ENCODE measurements around the gene INPP5A. TPM values are rescaled to one million over a fixed set of nuclear protein-coding genes. Genes with fewer than 3 reads are reported as not detected.

Gene INPP5A
- total RNA-seq, 1 experiment from 2014 or later, result 14.7 TPM

DNA sequence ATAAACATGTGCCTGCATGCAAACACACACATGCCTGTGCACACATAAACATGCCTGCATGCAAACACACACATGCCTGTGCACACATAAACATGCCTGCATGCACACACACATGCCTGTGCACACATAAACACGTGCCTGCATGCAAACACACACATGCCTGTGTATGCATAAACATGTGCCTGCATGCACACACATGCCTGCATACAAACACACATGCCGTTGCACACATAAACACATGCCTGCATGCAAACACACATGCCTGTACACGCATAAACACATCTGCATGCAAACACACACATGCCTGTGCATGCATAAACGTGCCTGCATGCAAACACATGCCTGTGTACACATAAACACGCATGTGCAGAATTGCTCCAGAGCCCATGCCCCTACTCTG is 226.0 kb downstream of the INPP5A start:
- Mint-ChIP-seq H3K27me3 (ENCODE audit: insufficient read depth, unreplicated experiment) (no peaks in the 10 kb centered on the region), H3K36me3 (ENCODE audit: insufficient read depth, unreplicated experiment) (peaks cover 4% of the 10 kb centered on the region), H3K27ac (ENCODE audit: low read depth, unreplicated experiment) (no peak overlapping the region), H3K4me3 (ENCODE audit: unreplicated experiment) (no peak overlapping the region), H3K4me1 (ENCODE audit: insufficient read depth, unreplicated experiment) (no peaks in the 10 kb centered on the region), H3K9me3 (ENCODE audit: unreplicated experiment) (no peaks in the 10 kb centered on the region)
- intact Hi-C loops (cut with micrococcal nuclease), result no loop called here
- CTCF ChIA-PET, result no interaction called here
- POLR2A ChIA-PET, result no interaction called here
- TF ChIP-seq, protein P1, sequence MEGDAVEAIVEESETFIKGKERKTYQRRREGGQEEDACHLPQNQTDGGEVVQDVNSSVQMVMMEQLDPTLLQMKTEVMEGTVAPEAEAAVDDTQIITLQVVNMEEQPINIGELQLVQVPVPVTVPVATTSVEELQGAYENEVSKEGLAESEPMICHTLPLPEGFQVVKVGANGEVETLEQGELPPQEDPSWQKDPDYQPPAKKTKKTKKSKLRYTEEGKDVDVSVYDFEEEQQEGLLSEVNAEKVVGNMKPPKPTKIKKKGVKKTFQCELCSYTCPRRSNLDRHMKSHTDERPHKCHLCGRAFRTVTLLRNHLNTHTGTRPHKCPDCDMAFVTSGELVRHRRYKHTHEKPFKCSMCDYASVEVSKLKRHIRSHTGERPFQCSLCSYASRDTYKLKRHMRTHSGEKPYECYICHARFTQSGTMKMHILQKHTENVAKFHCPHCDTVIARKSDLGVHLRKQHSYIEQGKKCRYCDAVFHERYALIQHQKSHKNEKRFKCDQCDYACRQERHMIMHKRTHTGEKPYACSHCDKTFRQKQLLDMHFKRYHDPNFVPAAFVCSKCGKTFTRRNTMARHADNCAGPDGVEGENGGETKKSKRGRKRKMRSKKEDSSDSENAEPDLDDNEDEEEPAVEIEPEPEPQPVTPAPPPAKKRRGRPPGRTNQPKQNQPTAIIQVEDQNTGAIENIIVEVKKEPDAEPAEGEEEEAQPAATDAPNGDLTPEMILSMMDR (IDR thresholded peaks at IDR 0.05; ENCODE audit: unreplicated experiment), result no peak
- no TSS peak for BruUV-seq (replicated peaks)
- DNase-seq (ENCODE audit: unreplicated experiment), result no peak

DNA sequence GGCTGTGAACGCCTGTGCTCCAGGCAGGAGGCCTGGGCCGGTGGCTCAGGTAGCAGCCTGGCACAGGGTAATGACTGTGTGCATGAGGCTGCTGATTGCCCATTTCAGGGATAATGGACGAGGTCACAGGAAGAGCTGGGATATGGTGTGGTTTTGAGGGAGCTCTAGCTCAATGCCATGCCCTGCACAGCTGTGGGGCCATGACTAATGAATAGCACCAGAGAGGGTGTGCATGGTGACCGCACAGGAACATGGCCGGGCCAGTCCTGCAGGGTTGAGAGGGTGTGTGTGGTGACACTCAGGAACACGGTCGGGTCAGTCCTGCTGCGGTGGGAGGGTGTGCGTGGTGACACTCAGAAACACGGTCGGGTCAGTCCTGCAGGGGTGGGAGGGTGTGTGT is 226.5 kb downstream of the INPP5A start:
- no TSS peak for BruUV-seq (replicated peaks)
- DNase-seq (ENCODE audit: unreplicated experiment), result no peak
- no peaks in the 10 kb centered on the region for H3K4me1 Mint-ChIP-seq (ENCODE audit: insufficient read depth, unreplicated experiment)

DNA sequence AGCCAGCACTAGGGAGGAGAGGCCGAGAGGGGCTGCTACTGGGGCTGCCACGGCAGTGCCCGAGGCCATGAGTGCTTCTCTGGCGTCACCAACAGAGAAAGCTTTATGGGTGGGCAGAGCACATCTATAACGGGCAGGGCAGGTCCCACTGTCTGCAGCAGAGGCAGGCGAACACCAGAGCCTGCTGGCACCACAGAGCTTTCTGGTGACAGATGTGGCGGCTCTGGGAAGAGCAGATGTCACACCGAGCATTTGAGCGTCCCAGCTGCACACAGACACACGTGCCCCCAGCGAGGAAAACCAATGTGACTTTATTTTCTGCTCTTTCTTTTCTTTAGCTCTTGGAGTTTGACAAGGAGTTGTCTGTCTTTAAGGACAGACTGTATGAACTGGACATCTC is 227.8 kb downstream of the INPP5A start:
- POLR2A ChIA-PET, result interaction anchor here (0.7 kb wide), 1 partner anchor 15 kb away, joined by 3 read pairs; no protein-coding TSS in a partner anchor
- H3K9me3 Mint-ChIP-seq (ENCODE audit: unreplicated experiment), result no peaks in the 10 kb centered on the region
- DNase-seq (ENCODE audit: unreplicated experiment), result no peak

More for the DNA sequence above, 226.5 kb downstream of the INPP5A start:
- Mint-ChIP-seq H3K36me3 (ENCODE audit: insufficient read depth, unreplicated experiment) (peaks cover 4% of the 10 kb centered on the region), H3K9me3 (ENCODE audit: unreplicated experiment) (no peaks in the 10 kb centered on the region), H3K27ac (ENCODE audit: low read depth, unreplicated experiment) (no peak overlapping the region), H3K27me3 (ENCODE audit: insufficient read depth, unreplicated experiment) (no peaks in the 10 kb centered on the region), H3K4me3 (ENCODE audit: unreplicated experiment) (no peak overlapping the region)
- ChIA-PET CTCF (no interaction called here), POLR2A (no interaction called here)
- intact Hi-C loops (cut with micrococcal nuclease), result no loop called here
- TF ChIP-seq, protein P1 (IDR thresholded peaks at IDR 0.05; ENCODE audit: unreplicated experiment), result no peak

DNA sequence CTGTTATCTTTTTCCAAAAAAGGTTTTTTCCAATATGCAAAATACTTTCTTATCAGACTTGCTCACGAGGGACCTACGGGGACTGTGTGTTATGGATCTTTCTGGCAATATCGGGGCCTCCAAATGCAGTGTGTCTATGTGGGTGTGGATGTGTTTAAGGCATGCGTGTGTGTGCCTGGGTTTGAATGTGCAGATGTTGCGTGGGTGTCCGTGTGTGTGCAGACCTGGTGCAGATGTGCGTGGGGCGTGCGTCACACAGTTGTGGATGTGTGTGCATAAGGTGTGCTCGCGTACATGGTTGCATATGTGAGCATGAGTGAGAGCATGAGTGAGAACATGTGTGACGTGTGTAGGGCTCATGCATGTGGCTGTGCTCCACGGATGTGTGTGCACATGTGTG is 228.7 kb downstream of the INPP5A start:
- no peaks in the 10 kb centered on the region for H3K27me3 Mint-ChIP-seq (ENCODE audit: insufficient read depth, unreplicated experiment)
- POLR2A ChIA-PET, result no interaction called here
- CTCF ChIA-PET, result no interaction called here
- H3K4me3 Mint-ChIP-seq (ENCODE audit: unreplicated experiment), result no peak overlapping the region
- H3K9me3 Mint-ChIP-seq (ENCODE audit: unreplicated experiment), result no peaks in the 10 kb centered on the region
- H3K4me1 Mint-ChIP-seq (ENCODE audit: insufficient read depth, unreplicated experiment), result no peaks in the 10 kb centered on the region
- peaks cover 10% of the 10 kb centered on the region for H3K36me3 Mint-ChIP-seq (ENCODE audit: insufficient read depth, unreplicated experiment)
- TF ChIP-seq, protein P1 (IDR thresholded peaks at IDR 0.05; ENCODE audit: unreplicated experiment), result no peak
- BruUV-seq (replicated peaks), result no TSS peak
- DNase-seq (ENCODE audit: unreplicated experiment), result no peak
- H3K27ac Mint-ChIP-seq (ENCODE audit: low read depth, unreplicated experiment), result no peak overlapping the region
- intact Hi-C loops (cut with micrococcal nuclease), result no loop called here

More for the DNA sequence above, 227.8 kb downstream of the INPP5A start:
- CTCF ChIA-PET, result no interaction called here
- no peak overlapping the region for H3K27ac Mint-ChIP-seq (ENCODE audit: low read depth, unreplicated experiment)
- TF ChIP-seq, protein P1 (IDR thresholded peaks at IDR 0.05; ENCODE audit: unreplicated experiment), result no peak
- H3K36me3 Mint-ChIP-seq (ENCODE audit: insufficient read depth, unreplicated experiment), result peaks cover 7% of the 10 kb centered on the region
- intact Hi-C loops (cut with micrococcal nuclease), result no loop called here
- no peaks in the 10 kb centered on the region for H3K27me3 Mint-ChIP-seq (ENCODE audit: insufficient read depth, unreplicated experiment)
- no peak overlapping the region for H3K4me3 Mint-ChIP-seq (ENCODE audit: unreplicated experiment)
- BruUV-seq (replicated peaks), result no TSS peak
- H3K4me1 Mint-ChIP-seq (ENCODE audit: insufficient read depth, unreplicated experiment), result no peaks in the 10 kb centered on the region
